Endothelial cell of umbilical vein (primary cell): ENCODE data around the gene RGS7.

Experiments
- CTCF ChIP-seq, 2 donors: IDR thresholded peaks; 1 replicate in 1 of 2; 2 replicates in 1 of 2; pipeline ENCODE4 v1.5.1; 2011; ENCODE audit warnings: low read length in 2 of 2, mild to moderate bottlenecking in 2 of 2, moderate library complexity in 2 of 2, control low read depth in 1 of 2, inconsistent platforms in 1 of 2, low read depth in 1 of 2; ENCODE audit not compliant: insufficient read depth in 1 of 2; ENCODE audit errors: extremely low read depth in 1 of 2
- MAX ChIP-seq: IDR thresholded peaks from 2 replicates; pipeline ENCODE4 v1.6.1; 2011; ENCODE audit not compliant: insufficient read depth, insufficient read length
- POLR2A ChIP-seq: IDR thresholded peaks from 2 replicates; pipeline ENCODE4 v1.6.1; 2012; ENCODE audit warnings: low read depth, mild to moderate bottlenecking, control low read depth, low read length

GRCh38 chr1:241325456-241325855 lies 31.5 kb downstream of the RGS7 start:
- TF ChIP-seq CTCF (IDR thresholded peaks at IDR 0.05; ENCODE audit: extremely low read depth in 1 of 2, insufficient read depth in 1 of 2, low read depth in 1 of 2, low read length in 2 of 2) (no peak), MAX (no peak), POLR2A (no peak)
